Heart left ventricle (tissue), 13 donors: ENCODE data around the gene FIP1L1.

Source experiments
- CTCF ChIP-seq, 12 donors: fragments of 200-600 bp; sonication (generic) in 4 of 12; IDR thresholded peaks; one replicate each; pipeline versions ENCODE4 v1.5.0 to v1.8.0; 2018 to 2022; ENCODE audit warnings: antibody characterized with exemption in 12 of 12, mild to moderate bottlenecking in 5 of 12
- POLR2A ChIP-seq, 2 donors: fragments of 450-650 bp; IDR thresholded peaks; one replicate each; pipeline ENCODE4 v1.6.1; 2017; ENCODE audit warnings: antibody characterized with exemption in 2 of 2, mild to moderate bottlenecking in 2 of 2, moderate library complexity in 2 of 2
- donor health status: ischemic (EF 13 %, LVEDD 7.1; RV severe dilation, severe dysfunction).
- donor health status: DM: no; HTN: yes; CAD: no.
- donor health status: DM: no; HTN: no; CAD: no.
- donor health status: ischemic (EF 25% LVEDD 6.9; RV normal size, moderate dysfunction).
- donor health status: ischemic (EF 25% LVEDD 5.7; RV mildly dilated, moderate dysfunction).
- donor health status: ischemic (EF 35%, LVEDD 5.7; RV mildly dilated, moderate dysfunction).
- donor health status: nonischemic (EF 11% LVEDD 7.7; RV severe dilation, severe dysfunction).
- donor health status: DM: yes; HTN: yes; CAD: no.
- donor health status: PGD.
- donor health status: ischemic (EF 29% LVEDD 5.4; RV normal size, mild dysfunction).
- donor health status: nonischemic (EF 23%, LVEDD 6.1; RV moderate dilation, normal function).

GRCh38 chr4:53365121-53365485 is 12.3 kb upstream of the FIP1L1 start:
- TF ChIP-seq CTCF (IDR thresholded peaks at IDR 0.05) (no peak), POLR2A (IDR thresholded peaks at IDR 0.05) (no peak)
